Gastrocnemius medialis (tissue), 4 donors: ENCODE measurements around the gene RAD9A. TPM values are rescaled to one million over a fixed set of nuclear protein-coding genes. Genes with fewer than 3 reads are reported as not detected.

Experiments
- ATAC-seq, 2 donors: fragments of 150-250 bp; one replicate each; pipeline ENCODE4 v1.9.1; 2016
- DNase-seq, 2 donors: peaks; one replicate each; pipeline ENCODE4 v3.0.0-alpha.2; 2019
- H3K27ac ChIP-seq, 4 donors: fragments of 200-600 bp; sonication (generic); 1 replicate in 1 of 4; 2 replicates in 3 of 4; pipeline ENCODE4 v1.5.1; 2016 to 2018; ENCODE audit warnings: mild to moderate bottlenecking in 2 of 4, moderate library complexity in 1 of 4
- H3K27me3 ChIP-seq, 3 donors: fragments of 200-600 bp; sonication (generic) in 2 of 3; 1 replicate in 1 of 3; 2 replicates in 2 of 3; pipeline versions ENCODE4 v1.5.1 to v1.6.0; 2016 to 2019; ENCODE audit warnings: mild to moderate bottlenecking in 1 of 3, moderate library complexity in 1 of 3
- H3K36me3 ChIP-seq, 2 donors: fragments of 200-600 bp; sonication (generic) in 1 of 2; one replicate each; pipeline ENCODE4 v1.5.1; 2017 to 2018
- H3K4me1 ChIP-seq, 2 donors: fragments of 200-600 bp; sonication (generic) in 1 of 2; one replicate each; pipeline ENCODE4 v1.5.1; 2016 to 2017; ENCODE audit warnings: mild to moderate bottlenecking in 2 of 2
- H3K4me3 ChIP-seq, 4 donors: fragments of 200-600 bp; sonication (generic) in 3 of 4; 1 replicate in 1 of 4; 2 replicates in 3 of 4; pipeline ENCODE4 v1.5.1; 2016 to 2019; ENCODE audit warnings: mild to moderate bottlenecking in 2 of 4
- H3K9me3 ChIP-seq, 3 donors: fragments of 200-600 bp; sonication (generic) in 2 of 3; 1 replicate in 1 of 3; 2 replicates in 2 of 3; pipeline ENCODE4 v1.5.1; 2016 to 2019
- POLR2A ChIP-seq, 2 donors: fragments of 450-650 bp; IDR thresholded peaks; one replicate each; pipeline ENCODE4 v1.6.1; 2017; ENCODE audit warnings: antibody characterized with exemption in 2 of 2, mild to moderate bottlenecking in 2 of 2, moderate library complexity in 2 of 2
- in situ Hi-C, 4 donors: fragments of 200-750 bp; cut with MboI; loops; one replicate each; pipeline versions ENCODE4 v1.15.0 to v1.8.0; 2017; ENCODE audit warnings: low sequenced_read_pairs in 4 of 4
- intact Hi-C: fragments of 100-400 bp; cut with DNase I; formaldehyde crosslinking; loops from one replicate; pipeline ENCODE4 v1.15.1; 2023; ENCODE audit warnings: low total_unique reads
- total RNA-seq, 4 donors: library from RNA; depleted of rRNA; stranded (reverse); fragments of >200 nt; gene quantifications; one replicate each; pipeline versions ENCODE4 v1.1.0 to v1.2.3, GENCODE V29; 2016
- TF ChIP-seq, protein P1 (sequence below), 5 experiments: fragments of 450-650 bp in 3 of 5; fragments of 200-600 bp in 2 of 5; sonication (generic) in 2 of 5; IDR thresholded peaks in 4 of 5; conservative IDR thresholded peaks in 1 of 5; 1 replicate in 4 of 5; 2 replicates in 1 of 5; pipeline ENCODE4 v1.5.1; 2016 to 2019; ENCODE audit warnings: antibody characterized with exemption in 5 of 5, mild to moderate bottlenecking in 3 of 5, moderate library complexity in 3 of 5

Gene RAD9A
- total RNA-seq, 4 donors from 2014 or later, result 5.2 to 14.7 (median 7.7) TPM

DNA sequence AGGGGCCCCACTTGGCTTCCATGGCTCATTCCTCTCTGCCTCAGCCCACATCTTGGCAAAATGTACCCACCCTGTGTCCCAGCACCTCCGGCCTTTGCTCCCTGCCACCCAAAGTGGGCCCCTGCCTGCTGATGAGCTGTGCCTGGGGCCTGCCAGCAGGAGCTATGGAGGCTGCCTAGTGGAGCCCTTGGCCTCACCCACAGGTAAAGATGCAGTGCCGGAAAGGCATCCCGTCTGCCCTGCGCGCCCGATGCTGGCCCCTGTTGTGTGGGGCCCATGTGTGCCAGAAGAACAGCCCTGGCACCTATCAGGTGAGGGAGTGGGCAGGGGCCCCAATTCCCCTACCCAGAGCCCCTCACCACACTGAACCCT is 13.4 kb downstream of the RAD9A start:
- peaks cover 14 to 15% of the 10 kb centered on the region in 2 donors for H3K4me1 ChIP-seq
- H3K9me3 ChIP-seq, result no peaks in the 10 kb centered on the region
- intact Hi-C loops, result no loop called here
- H3K27ac ChIP-seq, result no peak overlapping the region
- in situ Hi-C loops, result no loop called here
- no peak overlapping the region for H3K4me3 ChIP-seq
- DNase-seq (no peak), ATAC-seq (no peak)
- TF ChIP-seq, protein P1, sequence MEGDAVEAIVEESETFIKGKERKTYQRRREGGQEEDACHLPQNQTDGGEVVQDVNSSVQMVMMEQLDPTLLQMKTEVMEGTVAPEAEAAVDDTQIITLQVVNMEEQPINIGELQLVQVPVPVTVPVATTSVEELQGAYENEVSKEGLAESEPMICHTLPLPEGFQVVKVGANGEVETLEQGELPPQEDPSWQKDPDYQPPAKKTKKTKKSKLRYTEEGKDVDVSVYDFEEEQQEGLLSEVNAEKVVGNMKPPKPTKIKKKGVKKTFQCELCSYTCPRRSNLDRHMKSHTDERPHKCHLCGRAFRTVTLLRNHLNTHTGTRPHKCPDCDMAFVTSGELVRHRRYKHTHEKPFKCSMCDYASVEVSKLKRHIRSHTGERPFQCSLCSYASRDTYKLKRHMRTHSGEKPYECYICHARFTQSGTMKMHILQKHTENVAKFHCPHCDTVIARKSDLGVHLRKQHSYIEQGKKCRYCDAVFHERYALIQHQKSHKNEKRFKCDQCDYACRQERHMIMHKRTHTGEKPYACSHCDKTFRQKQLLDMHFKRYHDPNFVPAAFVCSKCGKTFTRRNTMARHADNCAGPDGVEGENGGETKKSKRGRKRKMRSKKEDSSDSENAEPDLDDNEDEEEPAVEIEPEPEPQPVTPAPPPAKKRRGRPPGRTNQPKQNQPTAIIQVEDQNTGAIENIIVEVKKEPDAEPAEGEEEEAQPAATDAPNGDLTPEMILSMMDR (IDR thresholded peaks at IDR 0.05 in 4 of 5, conservative IDR thresholded peaks at IDR 0.05 in 1 of 5), result no peak
- no peak for TF ChIP-seq POLR2A (IDR thresholded peaks at IDR 0.05)
- H3K27me3 ChIP-seq, result peaks cover 10 to 22% (median 13%) of the 10 kb centered on the region in 3 donors
- H3K36me3 ChIP-seq, result peaks cover 0 to 3% of the 10 kb centered on the region in 2 donors

DNA sequence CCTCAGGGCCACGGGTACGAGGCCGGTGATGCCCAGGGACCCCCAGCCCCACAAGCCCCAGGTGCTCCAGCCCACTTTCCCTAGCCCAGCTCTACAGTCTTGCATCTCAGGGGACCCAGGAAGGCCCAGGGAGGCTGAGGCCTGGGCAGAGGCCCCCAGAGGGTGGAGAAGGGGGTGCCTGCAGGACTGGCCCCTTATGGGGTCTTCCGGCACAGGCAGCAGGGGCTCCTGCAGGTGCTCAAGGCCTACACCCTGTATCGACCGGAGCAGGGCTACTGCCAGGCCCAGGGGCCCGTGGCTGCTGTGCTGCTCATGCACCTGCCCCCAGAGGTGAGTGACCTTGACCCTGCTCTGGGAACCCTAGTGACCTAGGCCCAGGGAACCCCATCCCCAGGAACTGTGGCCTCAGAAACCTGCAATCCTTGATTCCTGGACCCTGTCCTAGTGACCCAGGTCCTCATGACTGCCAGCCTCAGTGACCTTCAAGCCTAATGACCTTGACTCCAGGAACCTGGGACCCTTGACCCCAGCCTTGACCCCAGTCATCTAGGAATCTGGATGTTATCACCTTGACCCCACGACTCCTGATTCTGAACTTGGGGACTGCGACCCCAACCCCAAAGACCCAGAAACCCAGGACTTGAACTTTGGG is 14.0 kb downstream of the RAD9A start:
- ATAC-seq (no peak), DNase-seq (no peak)
- peaks cover 17 to 28% (median 19%) of the 10 kb centered on the region in 3 donors for H3K27me3 ChIP-seq
- H3K9me3 ChIP-seq, result no peaks in the 10 kb centered on the region
- in situ Hi-C loops, result no loop called here
- peaks cover 8% of the 10 kb centered on the region in 2 donors for H3K4me1 ChIP-seq
- intact Hi-C loops, result no loop called here
- H3K27ac ChIP-seq, result no peak overlapping the region
- no peak overlapping the region for H3K4me3 ChIP-seq
- H3K36me3 ChIP-seq, result no peaks in the 10 kb centered on the region
- TF ChIP-seq POLR2A (IDR thresholded peaks at IDR 0.05), result no peak
- TF ChIP-seq, protein P1 (IDR thresholded peaks at IDR 0.05 in 4 of 5, conservative IDR thresholded peaks at IDR 0.05 in 1 of 5), result no peak

DNA sequence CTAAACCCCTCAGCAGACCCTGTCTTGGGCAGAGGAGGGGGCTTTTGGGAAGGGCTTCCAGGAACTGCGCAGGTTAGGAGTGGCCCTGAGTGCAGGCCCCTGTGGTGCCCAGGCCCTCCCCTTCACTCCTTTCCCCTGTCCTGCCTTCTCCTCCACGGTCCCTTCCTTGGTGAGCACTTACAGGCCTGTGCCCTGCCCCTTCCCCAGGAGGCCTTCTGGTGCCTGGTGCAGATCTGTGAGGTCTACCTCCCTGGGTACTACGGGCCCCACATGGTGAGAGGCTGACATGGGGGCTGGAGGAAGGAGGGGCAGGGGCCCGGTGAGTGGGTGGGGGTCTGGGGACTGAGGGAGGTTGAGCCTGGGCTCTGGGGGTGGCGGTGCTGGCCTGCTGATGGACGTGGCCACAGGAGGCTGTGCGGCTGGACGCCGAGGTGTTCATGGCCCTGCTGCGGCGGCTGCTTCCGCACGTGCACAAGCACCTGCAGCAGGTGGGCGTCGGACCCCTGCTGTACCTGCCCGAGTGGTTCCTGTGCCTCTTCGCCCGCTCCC is 14.7 kb downstream of the RAD9A start:
- Histone ChIP-seq H3K27ac (no peak overlapping the region), H3K9me3 (no peaks in the 10 kb centered on the region), H3K4me3 (no peak overlapping the region), H3K36me3 (no peaks in the 10 kb centered on the region), H3K4me1 (peaks cover 5 to 6% of the 10 kb centered on the region in 2 donors), H3K27me3 (peaks cover 17 to 30% (median 25%) of the 10 kb centered on the region in 3 donors)
- in situ Hi-C loops, result no loop called here
- intact Hi-C loops, result no loop called here
- no peak for ATAC-seq
- TF ChIP-seq, protein P1 (IDR thresholded peaks at IDR 0.05 in 4 of 5, conservative IDR thresholded peaks at IDR 0.05 in 1 of 5), result no peak
- TF ChIP-seq POLR2A (IDR thresholded peaks at IDR 0.05), result no peak
- DNase-seq, result no peak

DNA sequence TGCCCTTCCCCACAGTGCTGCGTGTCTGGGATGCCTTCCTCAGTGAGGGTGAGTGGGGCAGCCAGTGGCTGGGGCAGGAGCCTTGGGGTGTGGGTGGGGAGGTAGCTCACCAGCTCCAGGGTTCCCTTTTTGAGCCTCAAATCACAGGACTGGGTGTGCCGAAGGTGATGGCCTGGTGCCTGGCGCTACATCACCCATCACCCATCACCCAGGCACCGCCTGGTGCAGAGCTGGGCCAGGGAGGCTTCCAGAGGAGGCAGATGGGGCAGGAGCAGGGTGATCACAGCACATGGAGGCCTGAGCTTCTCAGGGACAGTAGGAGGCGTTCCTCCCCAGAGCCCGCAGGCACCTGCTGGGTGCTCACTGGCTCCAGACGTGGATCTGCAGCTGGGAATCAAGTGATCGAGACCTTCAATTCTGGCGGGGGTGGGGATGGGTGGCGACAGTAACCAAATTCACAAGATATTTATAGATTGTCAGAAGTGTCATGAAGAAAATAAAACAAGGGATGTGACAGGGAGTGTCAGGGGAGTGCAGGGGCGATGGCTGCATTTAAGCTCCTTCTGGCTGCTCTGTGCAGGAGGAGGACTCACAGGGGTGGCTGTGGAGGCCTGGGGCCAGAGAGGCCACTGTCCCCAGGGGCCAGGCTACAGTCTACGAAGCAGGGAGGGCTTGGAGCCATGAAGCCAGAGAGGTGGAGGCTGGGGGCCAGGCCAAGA is 15.3 kb downstream of the RAD9A start:
- DNase-seq, result no peak
- no peaks in the 10 kb centered on the region for H3K9me3 ChIP-seq
- no peaks in the 10 kb centered on the region for H3K36me3 ChIP-seq
- no peak overlapping the region for H3K4me3 ChIP-seq
- in situ Hi-C loops, result no loop called here
- TF ChIP-seq, protein P1 (IDR thresholded peaks at IDR 0.05 in 4 of 5, conservative IDR thresholded peaks at IDR 0.05 in 1 of 5), result no peak
- TF ChIP-seq POLR2A (IDR thresholded peaks at IDR 0.05), result no peak
- intact Hi-C loops, result no loop called here
- peaks cover 3 to 4% of the 10 kb centered on the region in 2 donors for H3K4me1 ChIP-seq
- ATAC-seq, result no peak
- peaks cover 17 to 31% (median 25%) of the 10 kb centered on the region in 3 donors for H3K27me3 ChIP-seq
- H3K27ac ChIP-seq, result no peak overlapping the region
